HG03159 (cell line): Measurements from ENCODE around the gene IFNA4.
"Not testable (repeated sequence)": the region's sequence is repeated elsewhere in the genome, so short reads cannot be mapped to it uniquely, and the experiment has no call there.

Experiments used
- ATAC-seq: cut with Tn5 transposase; IDR thresholded peaks from one replicate; pipeline ENCODE4 v1.9.1; 2021; ENCODE audit warnings: mild to moderate bottlenecking, moderate library complexity; ENCODE audit not compliant: unreplicated experiment

Gene IFNA4

GRCh38 chr9:21166560-21166959, 20.8 kb downstream of the IFNA4 start, which contains the start of gene IFNA21:
Gene IFNA21, minus strand, starts transcription at chr9:21166660. Its CDS starts 48 bp downstream, at chr9:21166612.
- ATAC-seq: not testable (repeated sequence)

GRCh38 chr9:21165516-21165915, 21.9 kb downstream of the IFNA4 start:
- ATAC-seq: no peak

GRCh38 chr9:21160178-21160577, 27.2 kb downstream of the IFNA4 start:
- ATAC-seq: peak; percentile 86

- no peak for ATAC-seq
These were observed 31.9 kb downstream of the IFNA4 start for GRCh38 chr9:21155501-21155900.

- ATAC-seq: peak; percentile 88
These were observed 33.3 kb downstream of the IFNA4 start for GRCh38 chr9:21154018-21154608.

- peak; percentile 23 for ATAC-seq
These were observed 33.9 kb downstream of the IFNA4 start for GRCh38 chr9:21153336-21154017.

- ATAC-seq: peak; percentile 64
These were observed 42.8 kb downstream of the IFNA4 start for GRCh38 chr9:21144603-21145002.

GRCh38 chr9:21141427-21141882, 45.9 kb downstream of the IFNA4 start, which contains the start of gene IFNW1:
Gene IFNW1, minus strand, starts transcription at chr9:21141832. Its CDS starts 262 bp downstream, at chr9:21141570.
- ATAC-seq: peak; percentile 65

- no peak for ATAC-seq
These were observed 50.4 kb downstream of the IFNA4 start for GRCh38 chr9:21137020-21137419.
